ENCODE results near the gene ANKLE2. TPM values are rescaled to one million over a fixed set of nuclear protein-coding genes. Genes with fewer than 3 reads are reported as not detected.

Gene ANKLE2
- total and polyA plus RNA-seq, 2 of the 13 experiments (the other 11 are each of a cell fraction or from before 2014, with no cell fraction given): 35.3 to 37.1 TPM

DNA sequence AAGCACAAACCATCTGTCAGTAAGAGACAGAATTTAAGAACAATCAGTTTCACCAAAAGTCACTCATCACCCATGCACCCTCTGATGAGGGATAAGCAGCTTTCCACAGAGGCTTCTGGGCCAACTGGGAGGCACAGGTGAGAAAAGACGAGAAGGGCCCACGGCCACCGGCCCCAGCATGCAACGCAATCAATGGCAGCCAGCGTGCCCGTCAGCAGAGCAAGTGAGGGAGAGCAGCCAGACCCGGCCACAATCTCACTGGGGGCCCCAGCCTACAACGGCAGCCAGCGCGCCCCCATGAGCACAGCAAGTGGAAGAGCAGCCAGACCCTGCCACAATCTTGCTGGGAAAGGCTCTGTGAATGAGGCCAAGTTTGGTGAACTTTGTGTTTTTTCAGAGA is 13.3 kb downstream of the ANKLE2 start:
- H3K36me3 ChIP-seq (replicated peaks in 1 of 2; ENCODE audit: control insufficient read depth in 1 of 2, insufficient read depth in 2 of 2, low read length in 2 of 2): peaks cover 44 to 73% of the 10 kb centered on the region in 2 experiments
- H3K9me3 ChIP-seq (ENCODE audit: low read length): no peaks in the 10 kb centered on the region
- no peaks in the 10 kb centered on the region for H3K27me3 ChIP-seq (ENCODE audit: control insufficient read depth in 1 of 2, insufficient read depth in 2 of 2, low read length in 2 of 2)
- H3K27ac ChIP-seq (ENCODE audit: extremely low read length, insufficient read depth, low read length): no peak overlapping the region
- DNase-seq (ENCODE audit: low spot score) (no peak), FAIRE-seq (no peak), ATAC-seq (no peak)
- CTCF ChIA-PET (ENCODE audit: low intra/inter-chr PET ratio, low total read pairs): no interaction called here
- H2AFZ ChIP-seq (ENCODE audit: low read length): no peak overlapping the region
- POLR2A ChIA-PET: no interaction called here
- no peaks in the 10 kb centered on the region for H3K4me1 ChIP-seq (ENCODE audit: insufficient read depth, low read length)
- H3K79me2 ChIP-seq (ENCODE audit: insufficient read depth, low read length): peaks cover 10% of the 10 kb centered on the region
- H3K4me2 ChIP-seq (ENCODE audit: low read depth, low read length): no peak overlapping the region
- BruUV-seq (replicated peaks): no TSS peak
- TF ChIP-seq AGO2 (optimal IDR thresholded peaks at IDR 0.05; ENCODE audit: low read depth, low read length) (peak; percentile 44), KLF9 (CRISPR knock-in tag; IDR thresholded peaks at IDR 0.05; ENCODE audit: low read depth) (no peak)
- H3K4me3 ChIP-seq (replicated peaks in 1 of 3; ENCODE audit: insufficient read depth in 1 of 3, low read depth in 2 of 3, low read length in 3 of 3): no peak overlapping the region
- intact Hi-C loops (cut with micrococcal nuclease; ENCODE audit: unreplicated experiment): no loop called here
- H4K20me1 ChIP-seq (ENCODE audit: insufficient read depth, low read length): no peaks in the 10 kb centered on the region
- WGBS (ENCODE audit: low lambda C conversion rate): 93% methylated on average over 9 of the region's 10 CpGs
- no peak overlapping the region for H3K9ac ChIP-seq (ENCODE audit: insufficient read depth, low read depth, low read length)
- in situ Hi-C loops (cut with HindIII; ENCODE audit: extremely low pct_ligation_motif_present, low pct_unique_long_range_greater_than_20kb): no loop called here

DNA sequence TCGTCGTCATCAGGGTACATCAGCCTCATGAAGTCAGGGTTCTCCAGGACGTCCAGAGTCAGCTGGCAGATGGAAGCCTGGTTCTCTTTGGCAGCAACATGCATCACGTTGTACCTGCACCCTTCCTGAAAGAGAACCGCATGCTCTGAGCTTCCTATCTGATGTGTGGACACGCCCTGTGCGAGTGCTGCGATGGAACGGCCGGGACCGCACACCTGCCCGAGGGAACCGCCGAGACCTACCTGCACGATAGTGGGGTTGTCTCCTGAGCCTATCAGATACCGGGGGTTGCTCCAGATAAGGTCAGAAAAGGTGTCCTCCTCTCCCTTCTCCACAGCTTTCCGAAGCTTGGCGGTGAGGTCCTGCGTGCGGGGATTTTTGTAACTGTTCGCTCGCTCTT is 13.7 kb downstream of the ANKLE2 start:
- Histone ChIP-seq H2AFZ (ENCODE audit: low read length) (no peak overlapping the region), H3K9ac (ENCODE audit: insufficient read depth, low read depth, low read length) (no peak overlapping the region), H3K27me3 (ENCODE audit: control insufficient read depth in 1 of 2, insufficient read depth in 2 of 2, low read length in 2 of 2) (no peaks in the 10 kb centered on the region), H3K27ac (ENCODE audit: extremely low read length, insufficient read depth, low read length) (no peak overlapping the region), H3K36me3 (replicated peaks in 1 of 2; ENCODE audit: control insufficient read depth in 1 of 2, insufficient read depth in 2 of 2, low read length in 2 of 2) (peaks cover 44 to 72% of the 10 kb centered on the region in 2 experiments), H3K9me3 (ENCODE audit: low read length) (no peaks in the 10 kb centered on the region), H3K4me1 (ENCODE audit: insufficient read depth, low read length) (no peaks in the 10 kb centered on the region), H3K4me3 (replicated peaks in 1 of 3; ENCODE audit: insufficient read depth in 1 of 3, low read depth in 2 of 3, low read length in 3 of 3) (no peak overlapping the region), H3K4me2 (ENCODE audit: low read depth, low read length) (no peak overlapping the region), H3K79me2 (ENCODE audit: insufficient read depth, low read length) (peaks cover 10% of the 10 kb centered on the region), H4K20me1 (ENCODE audit: insufficient read depth, low read length) (no peaks in the 10 kb centered on the region)
- intact Hi-C loops (cut with micrococcal nuclease; ENCODE audit: unreplicated experiment): no loop called here
- ChIA-PET CTCF (ENCODE audit: low intra/inter-chr PET ratio, low total read pairs) (no interaction called here), POLR2A (no interaction called here)
- FAIRE-seq (no peak), DNase-seq (ENCODE audit: low spot score) (no peak), ATAC-seq (no peak)
- no TSS peak for BruUV-seq (replicated peaks)
- 99% methylated on average over 12 of the region's 22 CpGs for WGBS (ENCODE audit: low lambda C conversion rate)
- TF ChIP-seq RBM39 (IDR thresholded peaks at IDR 0.05; ENCODE audit: low read depth, low read length, poor library complexity, severe bottlenecking): no peak
- no peak for TF ChIP-seq ZSCAN9 (CRISPR knock-in tag; IDR thresholded peaks at IDR 0.05; ENCODE audit: borderline replicate concordance)
- TF ChIP-seq DMAP1 (CRISPR knock-in tag; IDR thresholded peaks at IDR 0.05): no peak
- no peak for TF ChIP-seq ZNF747 (CRISPR knock-in tag; IDR thresholded peaks at IDR 0.05; ENCODE audit: borderline replicate concordance)
- no peak for TF ChIP-seq CREM (IDR thresholded peaks at IDR 0.05)
- TF ChIP-seq CREM (CRISPR knock-in tag; IDR thresholded peaks at IDR 0.05): no peak
- no peak for TF ChIP-seq MAFF (IDR thresholded peaks at IDR 0.05; ENCODE audit: low read depth, low read length)
- in situ Hi-C loops (cut with HindIII; ENCODE audit: extremely low pct_ligation_motif_present, low pct_unique_long_range_greater_than_20kb): no loop called here
